GM18907 (cell line): ENCODE results near the gene PTPRA.
"Not testable (repeated sequence)": the region's sequence is repeated elsewhere in the genome, so short reads cannot be mapped to it uniquely, and the experiment has no call there.

ENCODE experiments used
- ATAC-seq: cut with Tn5 transposase; IDR thresholded peaks from one replicate; pipeline ENCODE4 v1.9.1; 2021; ENCODE audit warnings: mild to moderate bottlenecking, moderate library complexity; ENCODE audit not compliant: unreplicated experiment

Gene PTPRA

DNA sequence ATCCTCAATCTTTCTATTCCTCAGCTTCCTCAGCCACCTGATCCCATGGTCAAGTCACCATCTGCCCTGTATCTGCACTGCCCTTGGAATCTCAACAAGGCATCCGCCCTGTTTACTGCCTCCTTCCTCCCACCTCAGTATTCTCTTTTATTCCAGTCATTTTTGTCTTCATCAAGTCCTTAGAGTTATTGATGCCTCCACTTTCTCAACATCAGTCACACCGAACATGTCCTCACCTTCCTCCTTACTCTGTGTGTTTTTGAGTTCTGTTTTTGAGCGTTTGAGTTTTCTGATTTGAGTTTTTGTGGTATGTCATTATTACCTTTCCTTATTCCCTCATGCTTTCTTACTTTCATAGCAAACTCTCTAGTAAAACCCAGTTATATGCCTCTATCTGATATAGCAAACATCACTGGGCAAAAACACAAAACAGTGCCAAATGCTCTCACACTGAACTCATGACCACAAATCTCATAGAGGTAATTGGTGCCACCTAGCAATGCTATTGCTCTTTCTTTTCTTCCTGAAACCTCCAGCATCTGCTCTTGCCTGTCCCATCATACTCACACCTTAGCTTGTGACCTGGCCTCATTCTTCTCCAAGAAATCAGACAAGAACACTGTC is 158.4 kb downstream of the PTPRA start:
- ATAC-seq, result no peak

- ATAC-seq, result no peak
Measured at GRCh38 chr20:3032624-3033023, 159.3 kb downstream of the PTPRA start.

DNA sequence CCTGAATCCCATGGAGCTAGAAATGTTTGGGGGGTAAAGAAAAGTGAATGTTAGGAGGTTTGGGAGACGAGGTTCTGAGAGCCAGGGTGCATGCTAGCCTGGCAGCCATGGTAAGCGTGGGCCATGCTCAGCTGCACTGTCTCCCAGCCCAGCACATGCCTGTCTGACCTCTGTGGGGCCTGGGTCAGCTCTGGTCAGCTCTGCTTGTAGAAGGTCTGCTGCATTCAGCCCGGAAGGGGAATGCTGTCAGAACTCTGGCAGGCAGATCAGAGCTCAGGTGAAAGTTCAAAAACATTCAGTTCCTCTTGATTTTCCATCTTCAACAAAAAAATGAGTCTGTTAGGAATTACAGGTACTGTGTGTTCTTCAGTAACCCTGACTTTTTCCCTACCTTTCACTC is 164.4 kb downstream of the PTPRA start:
- no peak for ATAC-seq

GRCh38 chr20:3038454-3038853 is 165.2 kb downstream of the PTPRA start:
- ATAC-seq, result no peak

DNA sequence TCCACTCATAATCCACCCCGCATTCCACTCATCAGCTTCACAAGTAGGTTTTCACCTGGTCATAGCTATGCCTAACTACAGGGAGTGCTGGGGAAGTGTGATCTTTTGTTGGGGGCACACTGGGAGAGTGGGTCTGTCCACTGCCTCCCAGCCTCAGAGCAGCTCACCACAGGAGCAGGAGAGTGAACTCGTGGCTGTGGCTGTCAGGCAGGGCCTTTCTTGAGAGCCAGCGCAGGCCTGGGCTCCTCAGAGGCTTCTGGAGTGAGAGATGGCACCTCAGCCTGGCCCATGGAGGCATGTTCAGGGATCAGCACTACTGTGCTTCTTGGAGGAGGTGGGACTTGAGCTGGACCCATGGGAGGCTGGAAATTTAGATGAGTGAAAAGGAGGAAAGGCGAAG is 166.1 kb downstream of the PTPRA start:
- ATAC-seq, result no peak

- no peak for ATAC-seq
Measured at GRCh38 chr20:3040086-3040485, 166.8 kb downstream of the PTPRA start.

- no peak for ATAC-seq
Measured at GRCh38 chr20:3041854-3042409, 168.7 kb downstream of the PTPRA start.

DNA sequence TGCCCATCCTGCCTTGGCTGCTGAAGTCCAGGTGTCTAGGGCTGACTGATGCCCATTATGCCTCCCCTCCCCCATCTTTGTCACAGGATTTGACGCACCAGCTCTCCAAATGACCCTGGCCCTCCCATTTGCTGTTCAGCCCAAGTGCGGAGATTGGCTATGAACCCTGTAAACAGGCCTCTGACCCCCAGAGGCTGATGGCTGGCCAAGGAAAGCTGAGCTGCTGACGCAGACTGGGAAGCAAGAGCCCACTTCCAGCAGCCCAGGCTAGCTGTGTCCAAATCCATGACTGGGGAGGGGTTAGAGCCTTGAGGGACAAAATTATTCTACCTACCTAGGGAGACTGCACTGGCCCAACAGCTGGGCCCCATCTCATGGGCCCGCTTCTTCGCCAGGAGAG is 169.3 kb downstream of the PTPRA start:
- no peak for ATAC-seq

- no peak for ATAC-seq
Measured at GRCh38 chr20:3043322-3043721, 170.0 kb downstream of the PTPRA start, which contains the start of gene GNRH2. Gene GNRH2 (plus strand): TSS chr20:3043622. CDS start chr20:3044415, 793 bp downstream.

GRCh38 chr20:3044336-3044965 is 171.2 kb downstream of the PTPRA start:
- no peak for ATAC-seq

- ATAC-seq, result peak; percentile 41
Measured at GRCh38 chr20:3045042-3045815, 171.9 kb downstream of the PTPRA start.

DNA sequence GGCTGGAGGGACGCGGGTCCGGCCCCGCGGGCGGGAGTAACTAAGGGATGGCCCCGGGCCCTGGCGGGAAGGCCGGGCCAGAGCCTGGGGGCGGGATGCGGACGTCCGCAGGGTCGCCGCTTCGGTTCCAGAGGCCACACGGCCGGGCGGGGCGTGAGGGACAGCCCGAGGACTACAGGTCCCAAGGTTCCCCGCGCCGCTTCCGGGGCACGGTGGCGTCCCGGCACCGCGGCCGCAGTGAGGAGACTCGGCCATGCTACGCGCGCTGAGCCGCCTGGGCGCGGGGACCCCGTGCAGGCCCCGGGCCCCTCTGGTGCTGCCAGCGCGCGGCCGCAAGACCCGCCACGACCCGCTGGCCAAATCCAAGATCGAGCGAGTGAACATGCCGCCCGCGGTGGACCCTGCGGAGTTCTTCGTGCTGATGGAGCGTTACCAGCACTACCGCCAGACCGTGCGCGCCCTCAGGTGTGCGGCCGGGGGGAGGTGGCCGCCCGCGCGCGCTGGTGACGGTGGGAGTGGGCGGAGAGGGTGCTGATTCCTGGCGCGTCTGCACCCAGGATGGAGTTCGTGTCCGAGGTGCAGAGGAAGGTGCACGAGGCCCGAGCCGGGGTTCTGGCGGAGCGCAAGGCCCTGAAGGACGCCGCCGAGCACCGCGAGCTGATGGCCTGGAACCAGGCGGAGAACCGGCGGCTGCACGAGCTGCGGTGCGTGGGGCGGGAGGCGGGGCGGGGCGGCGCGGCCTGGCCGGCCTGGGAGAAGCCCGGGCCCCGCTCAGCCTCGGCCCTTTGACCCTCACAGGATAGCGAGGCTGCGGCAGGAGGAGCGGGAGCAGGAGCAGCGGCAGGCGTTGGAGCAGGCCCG is 172.8 kb downstream of the PTPRA start, which contains the start of gene MRPS26:
MRPS26 (plus strand) TSS at position 237 of the 861 bp plus-strand sequence; CDS start at position 254, 17 bp downstream.
- ATAC-seq, result peak; percentile 82

GRCh38 chr20:3046677-3047462 is 173.6 kb downstream of the PTPRA start:
- no peak for ATAC-seq

DNA sequence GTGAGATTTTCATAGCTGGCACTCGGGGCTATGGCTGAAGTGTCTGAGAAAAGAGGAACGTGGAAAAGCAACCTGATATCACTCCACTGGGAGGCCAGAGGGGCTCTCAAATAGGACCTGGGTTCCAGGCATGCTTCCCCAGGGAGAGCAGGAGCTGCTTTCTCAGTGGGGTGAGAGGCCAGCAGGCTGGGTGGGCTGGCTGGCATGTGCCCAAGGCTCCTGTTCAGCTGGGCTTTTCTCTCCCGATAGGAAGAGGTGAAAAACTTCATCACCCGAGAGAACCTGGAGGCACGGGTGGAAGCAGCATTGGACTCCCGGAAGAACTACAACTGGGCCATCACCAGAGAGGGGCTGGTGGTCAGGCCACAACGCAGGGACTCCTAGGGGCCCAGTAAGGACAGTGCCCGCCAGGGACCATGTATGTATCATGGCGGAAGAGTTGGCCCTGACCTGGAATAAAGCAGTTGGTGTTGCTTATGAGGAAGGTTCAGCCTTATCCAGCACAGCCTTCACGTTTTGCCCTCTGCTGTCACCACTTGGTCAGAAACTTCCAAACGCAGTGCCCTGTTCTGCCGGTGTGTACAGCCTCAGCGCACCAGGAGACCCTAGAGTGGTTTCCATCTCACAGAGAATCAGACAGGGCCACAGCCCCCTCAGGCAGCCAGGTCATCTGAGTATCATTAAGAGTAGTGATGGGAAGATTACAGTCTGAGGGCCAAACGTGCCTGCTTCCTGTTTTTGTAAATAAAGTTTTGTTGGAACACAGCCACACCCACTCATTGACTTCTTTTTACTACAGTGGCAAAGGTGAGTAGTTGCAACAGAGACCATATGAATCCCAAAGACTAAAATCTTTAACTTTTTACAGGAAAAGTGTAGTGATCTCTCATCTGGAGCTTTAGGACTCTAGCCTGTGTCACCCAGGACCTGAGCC is 174.5 kb downstream of the PTPRA start:
- ATAC-seq, result no peak

GRCh38 chr20:3051385-3052019 is 178.2 kb downstream of the PTPRA start:
- no peak for ATAC-seq

DNA sequence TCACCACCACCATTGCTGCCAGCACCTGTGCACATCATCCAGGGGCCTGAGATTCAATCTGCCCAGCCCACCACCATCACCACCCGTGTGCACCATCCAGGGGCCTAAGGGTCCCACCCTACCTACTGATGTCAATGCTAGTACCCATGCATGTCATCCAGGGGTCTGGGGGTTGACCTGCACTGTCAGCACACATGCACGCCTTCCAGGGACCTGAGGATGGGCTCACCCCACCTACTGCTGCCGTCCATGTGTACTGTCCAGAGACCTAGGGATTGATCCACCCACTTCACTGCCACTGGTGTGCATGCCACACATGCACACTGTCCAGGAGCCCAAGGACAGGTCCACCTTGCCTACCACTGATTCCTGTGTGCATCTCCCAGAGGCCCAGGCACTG is 186.2 kb downstream of the PTPRA start:
- ATAC-seq, result no peak

DNA sequence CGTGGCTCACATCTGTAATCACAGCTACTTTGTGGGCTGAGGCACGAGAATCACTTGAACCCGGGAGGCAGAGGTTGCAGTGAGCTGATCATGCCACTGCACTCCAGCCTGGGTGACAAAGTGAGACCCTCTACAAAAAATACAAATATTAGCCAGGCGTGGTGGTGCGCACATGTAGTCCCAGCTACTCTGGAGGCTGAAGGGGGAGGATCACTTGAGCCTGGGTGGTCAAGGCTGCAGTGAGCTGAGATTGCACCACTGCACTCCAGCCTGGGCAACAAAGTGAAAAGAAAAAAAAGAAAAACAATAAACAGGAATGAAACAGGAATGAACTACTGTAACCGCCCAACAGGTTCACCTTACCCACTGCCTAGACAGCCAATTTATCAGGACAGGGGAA is 190.8 kb downstream of the PTPRA start:
- not testable (repeated sequence) for ATAC-seq
